GM19240 (cell line): ENCODE data around the gene DSG4.

ENCODE experiments used
- DNase-seq: peaks from one replicate; pipeline ENCODE4 v3.0.0; 2011; ENCODE audit warnings: low spot score; ENCODE audit not compliant: insufficient read length

Gene DSG4

GRCh38 chr18:31403409-31403808, 26.8 kb downstream of the DSG4 start:
- DNase-seq = no peak

- DNase-seq = no peak
Observed at GRCh38 chr18:31407649-31408048, 31.1 kb downstream of the DSG4 start.

GRCh38 chr18:31409276-31409675, 32.7 kb downstream of the DSG4 start:
- no peak for DNase-seq

GRCh38 chr18:31410716-31411483, 34.3 kb downstream of the DSG4 start:
- no peak for DNase-seq

GRCh38 chr18:31413137-31413536, 36.6 kb downstream of the DSG4 start:
- DNase-seq = no peak

GRCh38 chr18:31417850-31418249, 41.3 kb downstream of the DSG4 start:
- DNase-seq = no peak

GRCh38 chr18:31419457-31419932, 42.9 kb downstream of the DSG4 start:
- DNase-seq = no peak

GRCh38 chr18:31420032-31420431, 43.5 kb downstream of the DSG4 start:
- no peak for DNase-seq

GRCh38 chr18:31420524-31420923, 43.9 kb downstream of the DSG4 start:
- no peak for DNase-seq

- no peak for DNase-seq
Observed at GRCh38 chr18:31424383-31424988, 47.9 kb downstream of the DSG4 start.

GRCh38 chr18:31426021-31426420, 49.4 kb downstream of the DSG4 start:
- no peak for DNase-seq

- DNase-seq = no peak
Observed at GRCh38 chr18:31426871-31427406, 50.4 kb downstream of the DSG4 start.

- no peak for DNase-seq
Observed at GRCh38 chr18:31428211-31428610, 51.6 kb downstream of the DSG4 start.

GRCh38 chr18:31429623-31430022, 53.0 kb downstream of the DSG4 start:
- no peak for DNase-seq

- DNase-seq = no peak
Observed at GRCh38 chr18:31430072-31430471, 53.5 kb downstream of the DSG4 start.

- DNase-seq = no peak
Observed at GRCh38 chr18:31430554-31430953, 54.0 kb downstream of the DSG4 start.

- DNase-seq = no peak
Observed at GRCh38 chr18:31432316-31432715, 55.7 kb downstream of the DSG4 start.

- no peak for DNase-seq
Observed at GRCh38 chr18:31436825-31437224, 60.2 kb downstream of the DSG4 start.

- DNase-seq = no peak
Observed at GRCh38 chr18:31438402-31438801, 61.8 kb downstream of the DSG4 start.

GRCh38 chr18:31439807-31440325, 63.3 kb downstream of the DSG4 start:
- no peak for DNase-seq

GRCh38 chr18:31440787-31441186, 64.2 kb downstream of the DSG4 start:
- DNase-seq = no peak

GRCh38 chr18:31441493-31441892, 64.9 kb downstream of the DSG4 start:
- no peak for DNase-seq
